Spinal cord (tissue), 10 donors: ENCODE measurements around the gene FLNB. TPM values are rescaled to one million over a fixed set of nuclear protein-coding genes. Genes with fewer than 3 reads are reported as not detected.

ENCODE experiments used
- DNase-seq, 6 donors: peaks; one replicate each; pipeline versions ENCODE4 v3.0.0 to v3.0.0-alpha.2; 2013 to 2015; ENCODE audit warnings: low spot score in 6 of 6, low read depth in 4 of 6
- H3K27ac ChIP-seq: one replicate; pipeline ENCODE4 v1.5.1; 2013; ENCODE audit warnings: low read depth, low read length, control low read depth
- H3K27me3 ChIP-seq: one replicate; pipeline ENCODE4 v1.6.1; 2013; ENCODE audit warnings: low read length; ENCODE audit not compliant: control insufficient read depth, insufficient read depth
- H3K36me3 ChIP-seq: one replicate; pipeline ENCODE4 v1.6.1; 2013; ENCODE audit warnings: low read length; ENCODE audit not compliant: control insufficient read depth, insufficient read depth
- H3K4me1 ChIP-seq: one replicate; pipeline ENCODE4 v1.6.1; 2013; ENCODE audit warnings: low read length; ENCODE audit not compliant: control insufficient read depth, insufficient read depth
- H3K4me3 ChIP-seq: one replicate; pipeline ENCODE4 v1.5.1; 2013; ENCODE audit warnings: low read depth, low read length, control low read depth
- H3K9me3 ChIP-seq: one replicate; pipeline ENCODE4 v1.6.1; 2013; ENCODE audit warnings: low read length; ENCODE audit not compliant: control insufficient read depth, insufficient read depth
- WGBS: methylation state at CpG from one replicate; pipeline ENCODE4 v1.1.5; 2013; ENCODE audit warnings: missing lambda C conversion rate; ENCODE audit not compliant: insufficient coverage; 5-methylcytosine and 5-hydroxymethylcytosine counted together
- polyA plus RNA-seq, 2 donors: library from polyadenylated mRNA; unstranded; fragments of 120-200 nt; gene quantifications; one replicate each; pipeline ENCODE4 v1.2.1, GENCODE V29; 2013; ENCODE audit not compliant: insufficient read length in 2 of 2
- total RNA-seq, 2 donors: library from RNA; depleted of rRNA in 1 of 2; stranded (reverse); fragments of 120-200 nt in 1 of 2; fragments of >200 nt in 1 of 2; gene quantifications; one replicate each; pipeline versions ENCODE4 v1.2.3 to v1.2.4, GENCODE V29; 2013 to 2014
- donor health status: healthy.

Gene FLNB
- total and polyA plus RNA-seq, 4 donors: 46.1 to 251 (median 74.7) TPM

DNA sequence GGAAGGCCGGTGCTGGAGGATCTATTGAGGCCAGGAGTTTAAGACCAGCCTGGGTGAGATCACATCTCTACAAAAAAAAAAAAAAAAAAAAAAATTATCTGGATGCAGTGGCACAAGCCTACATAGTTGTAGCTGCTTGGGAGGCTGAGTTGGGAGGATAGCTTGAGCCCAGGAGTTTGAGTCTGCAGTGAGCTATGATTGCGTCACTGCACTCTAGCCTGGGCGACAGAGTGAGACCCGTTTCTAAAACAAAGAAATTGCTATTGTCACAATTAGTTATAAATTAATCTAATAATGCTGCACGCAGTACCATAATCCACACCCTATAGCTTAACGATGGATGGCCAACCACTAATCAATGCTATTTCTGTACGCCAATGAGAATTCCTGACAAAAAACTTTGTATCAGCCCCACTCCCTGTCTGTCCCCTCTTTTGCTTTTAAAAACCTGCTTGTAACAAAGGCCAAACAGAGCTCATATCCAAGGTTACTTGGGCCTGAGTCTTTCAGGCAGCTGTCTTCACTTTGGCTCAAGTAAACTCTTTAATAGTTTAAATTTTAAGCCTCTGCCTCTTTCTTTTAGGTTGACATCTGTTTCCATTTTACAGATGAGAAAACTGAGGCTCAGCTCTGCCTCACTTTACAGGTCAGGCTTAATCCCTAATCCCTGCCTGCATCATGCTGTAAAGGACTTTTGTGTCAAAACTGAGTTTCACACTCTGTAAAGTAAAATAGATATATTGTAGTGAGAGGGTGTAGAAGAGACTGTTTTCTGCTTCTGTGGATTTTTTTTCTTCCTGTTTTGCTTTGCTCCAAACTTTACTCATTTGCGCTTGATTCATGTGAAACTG lies 10.9 kb downstream of the FLNB start:
- Histone ChIP-seq H3K27me3 (no peaks in the 10 kb centered on the region), H3K36me3 (no peaks in the 10 kb centered on the region), H3K4me1 (peaks cover 28% of the 10 kb centered on the region), H3K27ac (no peak overlapping the region), H3K4me3 (no peak overlapping the region), H3K9me3 (no peaks in the 10 kb centered on the region)
- WGBS: 100% methylated on average over 3 of the region's 8 CpGs
- DNase-seq: no peak

DNA sequence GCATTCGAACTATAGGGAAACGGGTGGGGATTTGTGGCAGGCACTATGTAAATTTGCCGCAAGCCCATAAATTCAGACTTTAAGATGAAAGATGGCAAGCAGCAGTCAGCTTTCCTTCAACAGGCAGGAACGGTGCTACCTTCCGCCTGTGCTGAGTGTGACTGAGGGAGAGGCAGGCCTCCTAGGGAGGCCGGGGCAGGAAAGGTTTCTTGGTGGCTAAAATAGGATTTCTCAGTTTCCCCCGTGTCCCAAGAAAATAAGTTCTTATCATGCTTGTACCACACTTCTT lies 12.5 kb downstream of the FLNB start:
- WGBS: 60% methylated on average over 5 of the region's 7 CpGs
- peak overlapping the region; percentile 3 for H3K27ac ChIP-seq
- no peak overlapping the region for H3K4me3 ChIP-seq
- H3K4me1 ChIP-seq: peaks cover 27% of the 10 kb centered on the region
- no peaks in the 10 kb centered on the region for H3K36me3 ChIP-seq
- H3K9me3 ChIP-seq: no peaks in the 10 kb centered on the region
- no peaks in the 10 kb centered on the region for H3K27me3 ChIP-seq
- DNase-seq: no peak

DNA sequence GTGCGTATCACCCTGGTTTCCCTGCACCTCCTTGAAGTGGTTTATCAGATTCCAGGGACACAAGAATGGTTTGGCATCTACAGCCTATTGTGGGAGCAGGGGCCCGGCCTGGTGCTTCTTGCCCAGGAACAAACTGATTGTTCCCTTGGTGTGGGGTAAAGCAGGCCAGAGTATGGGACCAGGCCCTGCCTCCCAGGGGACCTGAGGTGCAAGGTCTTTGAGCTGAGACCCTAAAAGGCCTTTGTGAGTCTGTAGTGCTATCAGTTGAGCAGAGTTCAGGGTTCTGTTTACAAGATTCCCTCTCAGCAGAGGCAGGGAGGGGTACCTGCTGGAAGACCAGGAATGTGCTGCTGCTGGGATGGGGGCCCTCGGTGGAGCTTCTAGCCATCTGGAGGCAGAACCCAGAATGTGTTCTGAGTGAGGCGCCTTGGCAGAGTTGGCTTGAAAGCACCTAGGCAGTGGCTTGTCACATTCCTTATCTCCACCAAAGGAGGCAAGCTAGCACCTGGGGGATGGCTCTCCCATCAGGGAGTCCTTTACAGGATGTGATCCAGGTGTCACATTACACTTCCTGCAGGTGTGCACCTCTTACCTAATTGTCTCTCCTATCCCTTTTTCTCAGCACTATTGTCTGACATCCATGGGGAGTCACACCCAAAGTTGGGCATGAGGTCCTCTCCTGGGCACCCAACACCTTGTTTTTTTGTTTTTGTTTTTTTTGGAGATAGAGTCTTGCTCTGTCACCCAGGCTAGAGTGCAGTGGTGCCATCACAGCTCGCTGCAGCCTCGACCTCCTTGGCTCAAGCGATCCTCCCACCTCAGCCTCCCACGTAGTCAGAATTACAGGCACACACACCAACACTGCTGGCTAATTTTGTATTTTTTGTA lies 13.1 kb downstream of the FLNB start:
- DNase-seq: no peak
- 76% methylated on average over 4 of the region's 8 CpGs for WGBS
- peaks cover 33% of the 10 kb centered on the region for H3K4me1 ChIP-seq

DNA sequence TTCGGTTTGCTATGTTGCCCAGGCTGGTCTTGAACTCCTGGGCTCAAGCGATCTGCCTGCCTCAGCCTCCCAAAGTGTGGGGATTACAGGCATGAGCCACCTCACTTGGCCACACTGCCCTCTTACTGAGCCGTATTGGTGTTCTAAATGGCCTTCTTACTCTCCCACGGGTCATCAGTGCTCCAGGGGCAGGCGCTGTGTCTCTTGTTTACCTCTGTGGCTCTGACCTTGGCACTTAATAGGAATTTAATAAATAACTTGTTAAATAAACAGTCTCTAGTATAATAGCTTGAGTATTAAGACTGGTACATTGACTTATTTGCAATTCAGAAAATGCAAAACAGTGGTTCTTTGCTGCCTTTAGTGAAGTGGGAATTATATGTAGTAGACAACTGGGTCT lies 13.7 kb downstream of the FLNB start:
- no peak for DNase-seq
- WGBS: 67% methylated on average over 2 of the region's 5 CpGs
- peaks cover 34% of the 10 kb centered on the region for H3K4me1 ChIP-seq
- H3K36me3 ChIP-seq: no peaks in the 10 kb centered on the region
- no peaks in the 10 kb centered on the region for H3K9me3 ChIP-seq
- no peaks in the 10 kb centered on the region for H3K27me3 ChIP-seq
- H3K4me3 ChIP-seq: no peak overlapping the region
- H3K27ac ChIP-seq: no peak overlapping the region

More for the DNA sequence above, 13.1 kb downstream of the FLNB start:
- H3K27me3 ChIP-seq: no peaks in the 10 kb centered on the region
- H3K9me3 ChIP-seq: no peaks in the 10 kb centered on the region
- H3K36me3 ChIP-seq: no peaks in the 10 kb centered on the region
- H3K4me3 ChIP-seq: no peak overlapping the region
- H3K27ac ChIP-seq: peak overlapping the region; percentile 3

GRCh38 chr3:58022490-58022889 lies 14.3 kb downstream of the FLNB start:
- Histone ChIP-seq H3K9me3 (no peaks in the 10 kb centered on the region), H3K4me3 (no peak overlapping the region), H3K36me3 (no peaks in the 10 kb centered on the region), H3K4me1 (peaks cover 30% of the 10 kb centered on the region), H3K27me3 (no peaks in the 10 kb centered on the region), H3K27ac (no peak overlapping the region)
- 100% methylated on average over 1 of the region's 3 CpGs for WGBS
- DNase-seq: no peak

- Histone ChIP-seq H3K4me1 (peaks cover 30% of the 10 kb centered on the region), H3K27me3 (no peaks in the 10 kb centered on the region), H3K9me3 (no peaks in the 10 kb centered on the region), H3K4me3 (no peak overlapping the region), H3K27ac (no peak overlapping the region), H3K36me3 (no peaks in the 10 kb centered on the region)
- no peak for DNase-seq
- WGBS: 100% methylated on average over 1 of the region's 2 CpGs
Measured at GRCh38 chr3:58023531-58023930, 15.3 kb downstream of the FLNB start.

- H3K27ac ChIP-seq: no peak overlapping the region
- no peaks in the 10 kb centered on the region for H3K27me3 ChIP-seq
- peaks cover 21% of the 10 kb centered on the region for H3K4me1 ChIP-seq
- no peak overlapping the region for H3K4me3 ChIP-seq
- DNase-seq: no peak
- H3K36me3 ChIP-seq: no peaks in the 10 kb centered on the region
- H3K9me3 ChIP-seq: no peaks in the 10 kb centered on the region
- 46% methylated on average over 2 of the region's 5 CpGs for WGBS
Measured at GRCh38 chr3:58025406-58025805, 17.2 kb downstream of the FLNB start.

- peaks cover 17% of the 10 kb centered on the region for H3K4me1 ChIP-seq
- no peaks in the 10 kb centered on the region for H3K9me3 ChIP-seq
- H3K36me3 ChIP-seq: no peaks in the 10 kb centered on the region
- H3K27ac ChIP-seq: no peak overlapping the region
- no peaks in the 10 kb centered on the region for H3K27me3 ChIP-seq
- 46% methylated on average over 10 of the region's 12 CpGs for WGBS
- DNase-seq: peak in 2 of 6 donors; percentile 45 to 63
- no peak overlapping the region for H3K4me3 ChIP-seq
Measured at GRCh38 chr3:58025837-58026569, 17.8 kb downstream of the FLNB start.

GRCh38 chr3:58026598-58026997 lies 18.4 kb downstream of the FLNB start:
- DNase-seq: no peak
- Histone ChIP-seq H3K27me3 (no peaks in the 10 kb centered on the region), H3K27ac (no peak overlapping the region), H3K4me3 (no peak overlapping the region), H3K36me3 (no peaks in the 10 kb centered on the region), H3K9me3 (no peaks in the 10 kb centered on the region), H3K4me1 (peaks cover 12% of the 10 kb centered on the region)
- 77% methylated on average over 4 of the region's 7 CpGs for WGBS
